MM.1S (cell line): ENCODE data around the gene HNRNPC.
"Not testable (repeated sequence)": the region's sequence is repeated elsewhere in the genome, so short reads cannot be mapped to it uniquely, and the experiment has no call there.

Source experiments
- DNase-seq: peaks from one replicate; pipeline ENCODE4 v3.0.0-alpha.2; 2015
- H2AFZ ChIP-seq: fragments of 300-600 bp; sonication (generic); 2 replicates; pipeline ENCODE4 v1.6.0; 2016; ENCODE audit warnings: antibody characterized with exemption, low read length
- H3F3A ChIP-seq: fragments of 300-600 bp; sonication (generic); 2 replicates; pipeline ENCODE4 v1.6.1; 2016; ENCODE audit warnings: mild to moderate bottlenecking, antibody characterized with exemption, low read length, moderate library complexity, mixed read lengths; ENCODE audit not compliant: insufficient read depth
- H3K27ac ChIP-seq: fragments of 300-600 bp; sonication (generic); 2 replicates; pipeline ENCODE4 v1.5.1; 2016; ENCODE audit warnings: mild to moderate bottlenecking, low read length
- H3K27me3 ChIP-seq: fragments of 300-600 bp; sonication (generic); replicated peaks from 2 replicates; pipeline ENCODE4 v1.6.0; 2016; ENCODE audit warnings: low read length; ENCODE audit not compliant: insufficient read depth
- H3K36me3 ChIP-seq: fragments of 300-600 bp; sonication (generic); replicated peaks from 2 replicates; pipeline ENCODE4 v1.6.1; 2016; ENCODE audit warnings: mild to moderate bottlenecking, low read length, mixed read lengths; ENCODE audit not compliant: insufficient read depth
- H3K4me1 ChIP-seq: fragments of 300-600 bp; sonication (generic); 2 replicates; pipeline ENCODE4 v1.6.1; 2016; ENCODE audit warnings: low read length, mixed read lengths
- H3K4me2 ChIP-seq: fragments of 300-600 bp; sonication (generic); 2 replicates; pipeline ENCODE4 v1.6.0; 2016; ENCODE audit warnings: low read depth, low read length
- H3K4me3 ChIP-seq: fragments of 300-600 bp; sonication (generic); 2 replicates; pipeline ENCODE4 v1.5.1; 2016; ENCODE audit warnings: low read length, mixed read lengths
- H3K79me2 ChIP-seq: fragments of 300-600 bp; sonication (generic); 2 replicates; pipeline ENCODE4 v1.6.1; 2016; ENCODE audit warnings: mixed run types, low read length, mixed read lengths
- H3K9ac ChIP-seq: fragments of 300-600 bp; sonication (generic); 2 replicates; pipeline ENCODE4 v1.6.1; 2016; ENCODE audit warnings: low read length, mixed read lengths
- H3K9me2 ChIP-seq: fragments of 300-600 bp; sonication (generic); replicated peaks from 2 replicates; pipeline ENCODE4 v1.6.1; 2016; ENCODE audit warnings: mild to moderate bottlenecking, low read length, mixed read lengths; ENCODE audit not compliant: insufficient read depth
- H3K9me3 ChIP-seq: fragments of 300-600 bp; sonication (generic); replicated peaks from 2 replicates; pipeline ENCODE4 v1.6.1; 2016; ENCODE audit warnings: mild to moderate bottlenecking, low read length, mixed read lengths; ENCODE audit not compliant: insufficient read depth
- H4K20me1 ChIP-seq: fragments of 300-600 bp; sonication (generic); 2 replicates; pipeline ENCODE4 v1.6.1; 2016; ENCODE audit warnings: mild to moderate bottlenecking, low read length, moderate library complexity, mixed read lengths; ENCODE audit not compliant: insufficient read depth
- CTCF ChIP-seq: fragments of 300-600 bp; sonication (generic); IDR thresholded peaks from 2 replicates; pipeline ENCODE4 v1.5.1; 2016; ENCODE audit warnings: antibody characterized with exemption, low read length, mixed read lengths
- EZH2 ChIP-seq: fragments of 300-600 bp; sonication (generic); optimal IDR thresholded peaks from 2 replicates; pipeline ENCODE3; 2017; ENCODE audit warnings: low read depth, mild to moderate bottlenecking, antibody characterized with exemption, low read length, mixed read lengths
- EZH2phosphoT487 ChIP-seq: fragments of 300-600 bp; sonication (generic); IDR thresholded peaks from 2 replicates; pipeline ENCODE4 v1.6.1; 2018; ENCODE audit warnings: antibody characterized with exemption, low read length

HNRNPC gene

GRCh38 chr14:21215879-21216251 lies 53.4 kb downstream of the HNRNPC start:
- no peak overlapping the region for H3K9ac ChIP-seq
- 0 out of 2 replicates have a peak, but pooled peaks cover 12% of the 10 kb centered on the region for H3F3A ChIP-seq
- H4K20me1 ChIP-seq = peaks cover 45% of the 10 kb centered on the region
- H3K4me1 ChIP-seq = no peaks in the 10 kb centered on the region
- no peaks in the 10 kb centered on the region for H3K9me3 ChIP-seq
- peaks cover 90% of the 10 kb centered on the region for H3K79me2 ChIP-seq
- H3K4me2 ChIP-seq = no peak overlapping the region
- H3K4me3 ChIP-seq = no peak overlapping the region
- TF ChIP-seq EZH2phosphoT487 (no peak), CTCF (no peak), EZH2 (no peak)
- no peaks in the 10 kb centered on the region for H3K9me2 ChIP-seq
- H3K27ac ChIP-seq = no peak overlapping the region
- no peak overlapping the region for H2AFZ ChIP-seq
- no peaks in the 10 kb centered on the region for H3K27me3 ChIP-seq
- peaks cover 5% of the 10 kb centered on the region; the same call in 1 of the 2 replicates for H3K36me3 ChIP-seq
- no peak for DNase-seq

GRCh38 chr14:21215130-21215878 lies 53.9 kb downstream of the HNRNPC start:
- H3K9me2 ChIP-seq = no peaks in the 10 kb centered on the region

GRCh38 chr14:21213652-21214051 lies 55.6 kb downstream of the HNRNPC start:
- H2AFZ ChIP-seq = no peak overlapping the region
- H3K27me3 ChIP-seq = no peaks in the 10 kb centered on the region
- DNase-seq = no peak
- peaks cover 5% of the 10 kb centered on the region for H3K36me3 ChIP-seq
- peaks cover 73% of the 10 kb centered on the region for H3K79me2 ChIP-seq
- H3F3A ChIP-seq = 0 out of 2 replicates have a peak, but pooled peaks cover 12% of the 10 kb centered on the region
- no peak for TF ChIP-seq CTCF
- no peak for TF ChIP-seq EZH2phosphoT487
- TF ChIP-seq EZH2 = no peak
- H3K9me2 ChIP-seq = no peaks in the 10 kb centered on the region
- H3K4me1 ChIP-seq = no peaks in the 10 kb centered on the region
- H3K9me3 ChIP-seq = no peaks in the 10 kb centered on the region
- H3K27ac ChIP-seq = no peak overlapping the region
- H3K4me2 ChIP-seq = no peak overlapping the region
- H3K9ac ChIP-seq = no peak overlapping the region
- H3K4me3 ChIP-seq = no peak overlapping the region
- peaks cover 37% of the 10 kb centered on the region; the same call in 1 of the 2 replicates for H4K20me1 ChIP-seq

More at GRCh38 chr14:21215130-21215878, 53.9 kb downstream of the HNRNPC start:
- Histone ChIP-seq H3K27me3 (no peaks in the 10 kb centered on the region), H3K4me1 (no peaks in the 10 kb centered on the region), H3K36me3 (peaks cover 5% of the 10 kb centered on the region; the same call in 1 of the 2 replicates), H4K20me1 (peaks cover 44% of the 10 kb centered on the region), H3K4me2 (no peak overlapping the region), H3K27ac (no peak overlapping the region), H3K9me3 (no peaks in the 10 kb centered on the region), H2AFZ (no peak overlapping the region), H3F3A (0 out of 2 replicates have a peak, but pooled peaks cover 12% of the 10 kb centered on the region), H3K4me3 (no peak overlapping the region), H3K79me2 (peaks cover 85% of the 10 kb centered on the region), H3K9ac (no peak overlapping the region)
- DNase-seq = no peak
- no peak for TF ChIP-seq EZH2
- no peak for TF ChIP-seq EZH2phosphoT487
- TF ChIP-seq CTCF = no peak

- not testable (repeated sequence) for H3K27ac ChIP-seq, H3K4me1 ChIP-seq, H3K4me2 ChIP-seq, H2AFZ ChIP-seq, H3K27me3 ChIP-seq, H3K36me3 ChIP-seq, H3K9me3 ChIP-seq, H3K9ac ChIP-seq, H3K4me3 ChIP-seq, H3K9me2 ChIP-seq, DNase-seq
- peaks cover 64% of the 10 kb centered on the region for H3K79me2 ChIP-seq
- peaks cover 32% of the 10 kb centered on the region; the same call in 1 of the 2 replicates for H4K20me1 ChIP-seq
- H3F3A ChIP-seq = peaks cover 15% of the 10 kb centered on the region
Measured at GRCh38 chr14:21212824-21213223, 56.4 kb downstream of the HNRNPC start.
